C4-2B (cell line): ENCODE results near the gene CD81.

Source experiments
- H3K27ac ChIP-seq: fragments of 450-650 bp; 2 replicates; pipeline ENCODE4 v1.5.1; 2017
- ZFX ChIP-seq: fragments of 450-650 bp; IDR thresholded peaks from 2 replicates; pipeline ENCODE4 v1.6.1; 2017
- TF ChIP-seq, protein P1 (sequence below): fragments of 450-650 bp; conservative IDR thresholded peaks from 2 replicates; pipeline ENCODE4 v1.5.1; 2017; ENCODE audit warnings: mild to moderate bottlenecking

CD81 gene

DNA sequence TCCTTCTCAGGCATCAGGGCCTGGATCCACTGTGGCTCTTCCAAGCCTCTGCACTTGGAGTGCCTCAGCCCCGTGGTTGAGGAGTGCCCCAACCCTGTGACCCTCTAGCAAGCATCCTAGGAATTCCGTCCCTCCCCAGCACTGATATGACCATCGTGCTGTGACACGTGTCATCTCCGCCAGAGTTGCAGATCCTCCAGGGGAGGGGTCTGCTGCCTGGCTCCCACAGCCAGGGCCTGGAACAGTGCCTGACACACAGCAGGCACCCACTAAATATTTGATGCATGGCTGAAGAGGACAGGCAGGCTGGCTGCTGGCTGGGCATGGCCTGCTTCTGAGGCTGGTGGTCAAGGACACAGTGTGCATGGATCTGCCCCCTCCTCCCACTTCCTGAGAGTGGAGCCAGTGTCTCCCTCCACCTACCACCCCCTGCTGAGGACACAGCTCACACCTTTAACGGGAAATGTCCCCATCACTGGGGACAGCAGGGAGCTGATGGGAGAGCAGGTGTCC lies 1.7 kb upstream of the CD81 start:
- TF ChIP-seq, protein P1, sequence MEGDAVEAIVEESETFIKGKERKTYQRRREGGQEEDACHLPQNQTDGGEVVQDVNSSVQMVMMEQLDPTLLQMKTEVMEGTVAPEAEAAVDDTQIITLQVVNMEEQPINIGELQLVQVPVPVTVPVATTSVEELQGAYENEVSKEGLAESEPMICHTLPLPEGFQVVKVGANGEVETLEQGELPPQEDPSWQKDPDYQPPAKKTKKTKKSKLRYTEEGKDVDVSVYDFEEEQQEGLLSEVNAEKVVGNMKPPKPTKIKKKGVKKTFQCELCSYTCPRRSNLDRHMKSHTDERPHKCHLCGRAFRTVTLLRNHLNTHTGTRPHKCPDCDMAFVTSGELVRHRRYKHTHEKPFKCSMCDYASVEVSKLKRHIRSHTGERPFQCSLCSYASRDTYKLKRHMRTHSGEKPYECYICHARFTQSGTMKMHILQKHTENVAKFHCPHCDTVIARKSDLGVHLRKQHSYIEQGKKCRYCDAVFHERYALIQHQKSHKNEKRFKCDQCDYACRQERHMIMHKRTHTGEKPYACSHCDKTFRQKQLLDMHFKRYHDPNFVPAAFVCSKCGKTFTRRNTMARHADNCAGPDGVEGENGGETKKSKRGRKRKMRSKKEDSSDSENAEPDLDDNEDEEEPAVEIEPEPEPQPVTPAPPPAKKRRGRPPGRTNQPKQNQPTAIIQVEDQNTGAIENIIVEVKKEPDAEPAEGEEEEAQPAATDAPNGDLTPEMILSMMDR, result no peak
- no peak for TF ChIP-seq ZFX
- no peak overlapping the region for H3K27ac ChIP-seq

DNA sequence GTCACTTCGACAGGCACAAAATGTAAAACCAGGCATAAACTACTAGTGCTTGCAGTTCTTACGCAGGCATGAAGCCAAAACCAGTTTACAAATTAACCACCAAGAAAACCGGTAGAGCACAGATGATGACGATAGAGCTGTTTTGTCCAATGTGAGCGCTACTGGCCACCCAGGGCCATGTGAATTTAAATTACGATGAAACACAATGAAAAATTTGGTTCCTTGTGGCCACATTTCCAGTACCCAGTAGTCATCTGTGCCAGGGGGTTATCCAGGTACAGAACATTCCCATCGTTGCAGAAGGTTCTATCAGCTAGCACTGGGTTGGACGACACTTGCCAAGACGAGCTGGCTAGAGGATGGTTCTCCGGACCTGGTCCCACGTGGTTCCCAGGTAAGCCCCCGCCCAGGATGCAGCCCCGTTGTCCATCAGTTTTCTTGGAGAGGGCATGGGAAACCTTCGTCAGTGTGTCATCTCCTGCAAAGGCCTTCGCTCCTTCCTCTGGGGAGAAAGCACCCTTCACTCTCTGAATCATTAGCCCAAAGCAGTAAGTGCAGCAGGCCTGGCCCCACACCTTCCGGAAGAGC lies 1.1 kb upstream of the CD81 start:
- TF ChIP-seq, protein P1, result no peak
- TF ChIP-seq ZFX, result no peak
- H3K27ac ChIP-seq, result no peak overlapping the region

DNA sequence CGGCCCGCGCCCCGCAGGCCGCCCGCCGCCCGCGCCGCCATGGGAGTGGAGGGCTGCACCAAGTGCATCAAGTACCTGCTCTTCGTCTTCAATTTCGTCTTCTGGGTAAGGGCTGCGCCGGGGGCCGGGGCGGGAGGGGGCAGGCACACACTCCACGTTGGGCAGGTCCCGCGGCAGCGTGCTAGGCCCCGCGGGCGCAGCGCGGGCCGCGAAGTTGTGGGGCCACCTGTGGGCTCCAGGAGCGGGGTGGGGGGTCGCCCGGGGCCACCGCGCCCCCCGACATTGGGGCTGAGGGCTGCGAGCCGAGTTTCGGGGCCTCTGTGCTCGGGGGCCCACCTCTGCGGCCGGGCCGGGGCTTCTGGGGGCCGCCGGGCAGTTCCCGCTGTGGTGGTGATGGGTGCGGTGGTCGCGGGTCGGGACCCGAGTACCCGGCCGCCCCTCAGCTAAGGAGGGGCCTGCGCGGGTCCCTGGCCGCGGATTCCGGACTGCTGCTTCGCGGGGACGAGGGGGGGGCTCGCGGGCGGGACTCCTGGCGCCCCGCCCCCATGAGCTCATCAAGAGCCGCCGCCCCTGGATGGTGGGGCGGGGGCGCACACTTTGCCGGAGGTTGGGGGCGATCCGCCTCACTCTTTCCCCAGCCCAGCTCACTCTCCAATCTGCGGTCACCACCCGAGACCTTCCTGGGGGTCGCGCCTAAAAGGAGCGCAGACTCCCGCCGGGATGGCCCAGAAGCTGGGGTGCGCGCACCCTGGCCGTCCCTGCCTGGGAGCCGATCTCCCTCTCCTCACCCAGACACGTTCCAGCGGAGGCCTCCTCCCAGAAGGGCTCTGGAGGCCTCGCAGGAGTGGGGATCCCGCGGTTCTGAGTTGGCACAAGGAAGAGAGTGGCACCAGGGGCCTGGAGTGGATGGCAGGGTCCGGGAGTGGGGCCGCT lies 667 bp downstream of the CD81 start:
- peak overlapping the region; percentile 87 for H3K27ac ChIP-seq
- TF ChIP-seq, protein P1, result no peak
- TF ChIP-seq ZFX, result peak; percentile 97; the same call in 1 of the 2 replicates

DNA sequence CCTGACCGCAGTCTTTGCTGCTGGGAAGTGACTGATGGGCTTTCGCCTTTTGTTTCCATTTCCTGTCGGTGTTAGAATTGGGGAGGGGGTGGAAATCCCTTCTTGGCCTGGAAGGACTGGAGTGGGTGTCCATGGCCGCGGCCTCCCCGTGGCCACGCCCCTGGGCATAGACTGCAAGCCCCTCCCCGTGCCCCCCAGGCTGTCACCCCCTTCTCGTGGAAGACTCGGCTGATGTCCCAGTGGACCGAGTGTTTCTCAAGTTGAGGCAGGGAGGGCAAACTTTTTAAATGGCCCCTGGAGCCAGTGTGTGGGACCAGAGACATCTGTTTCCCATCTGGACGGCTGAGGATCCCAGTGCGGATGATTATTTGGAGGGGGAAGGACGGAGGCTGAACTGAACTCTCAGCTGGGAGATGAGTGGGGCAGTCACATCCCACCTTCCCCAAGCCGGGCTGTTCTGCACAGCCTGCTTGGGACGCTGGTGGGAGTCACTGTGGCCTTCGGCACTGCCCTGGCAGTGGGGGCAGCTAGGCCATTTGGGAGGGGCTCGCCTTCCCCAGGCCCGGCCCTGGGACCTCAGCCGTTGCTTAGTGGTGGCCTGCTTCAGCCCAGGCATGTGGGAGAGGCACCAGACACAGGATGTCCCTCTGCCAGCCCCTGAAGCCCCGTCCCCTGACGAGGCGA lies 1.6 kb downstream of the CD81 start:
- no peak for TF ChIP-seq ZFX
- TF ChIP-seq, protein P1, result no peak
- H3K27ac ChIP-seq, result peak overlapping the region; percentile 87

DNA sequence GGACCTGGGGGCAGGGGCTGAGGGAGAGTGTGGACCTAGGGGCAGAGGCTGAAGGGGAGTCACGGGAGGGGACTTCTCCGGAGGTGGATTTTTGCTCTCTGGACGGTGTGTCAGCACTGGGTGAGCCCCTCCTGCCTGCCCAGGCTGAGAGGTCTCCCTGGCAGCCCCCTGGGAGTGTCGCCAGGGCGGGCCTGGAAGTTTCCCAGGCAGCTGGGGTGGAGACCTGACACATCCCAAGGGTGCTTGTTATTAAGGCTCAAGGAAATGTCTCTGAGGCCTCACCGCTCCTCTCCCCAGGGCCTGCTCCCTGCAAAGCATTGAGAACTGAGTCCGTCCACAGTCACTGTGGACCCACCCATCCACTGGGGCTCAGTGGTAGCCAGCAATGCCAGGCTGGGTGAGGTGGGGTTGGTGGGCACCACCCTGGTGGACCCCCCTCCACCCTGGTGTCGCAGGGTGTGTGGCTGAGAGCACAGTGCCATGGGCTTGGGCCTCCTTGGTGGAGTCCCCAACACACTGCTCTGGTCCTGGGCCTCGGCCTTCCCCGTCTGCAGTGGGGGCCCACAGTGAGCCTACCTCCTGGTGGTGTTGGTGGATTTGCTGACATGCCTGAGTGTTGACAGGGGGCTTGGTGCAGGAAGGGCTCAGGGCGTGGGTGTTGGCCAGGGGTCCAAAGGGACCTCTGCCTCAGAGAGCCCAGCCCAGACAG lies 2.5 kb downstream of the CD81 start:
- no peak for TF ChIP-seq ZFX
- TF ChIP-seq, protein P1, result no peak
- H3K27ac ChIP-seq, result no peak overlapping the region

DNA sequence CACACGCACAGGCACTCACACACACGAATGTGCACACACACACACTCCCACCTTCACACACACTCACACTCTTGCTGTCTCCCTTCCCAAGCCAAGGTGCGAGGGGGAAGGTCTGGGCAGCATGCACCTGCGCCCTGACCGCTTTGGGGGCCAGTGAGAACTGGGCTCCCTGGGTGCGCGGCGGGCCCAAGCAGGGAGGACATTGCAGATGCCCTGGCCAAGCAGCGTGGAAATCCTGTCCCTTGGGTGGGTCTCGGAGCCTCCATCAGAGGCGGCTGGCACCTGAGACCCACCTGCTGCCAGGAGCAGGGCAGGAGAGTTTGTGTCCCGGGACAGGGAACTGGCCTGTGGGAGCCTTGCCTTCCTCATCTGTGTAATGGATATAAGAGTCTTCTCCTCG lies 3.3 kb downstream of the CD81 start:
- H3K27ac ChIP-seq, result no peak overlapping the region

More for the DNA sequence above, 3.3 kb downstream of the CD81 start:
- TF ChIP-seq, protein P1, result no peak
- TF ChIP-seq ZFX, result no peak
